ENCODE results near the gene ZNF559.
A peak's percentile ranks its signal among the peaks of the same experiment; 100 is the strongest.
"Not testable (repeated sequence)": the region's sequence is repeated elsewhere in the genome, so short reads cannot be mapped to it uniquely, and the experiment has no call there.

Gene ZNF559

GRCh38 chr19:9323919-9324583 lies at the start of gene ZNF559:
TSS of gene ZNF559 (plus strand) at chr19:9324179. CDS start at chr19:9338550, 14,371 bp downstream.
- TF ChIP-seq CTCF (IDR thresholded peaks at IDR 0.05): peak in 1 of 2 experiments; percentile 25
- DNase-seq: peak; percentile 92 to 97
- H3K27me3 ChIP-seq: no peaks in the 10 kb centered on the region
- peak within 1 kb of the TSS; percentile 76 to 84 for H3K27ac ChIP-seq
- H3K9me3 ChIP-seq: peaks cover 2 to 28% (median 15%) of the 10 kb centered on the region in 3 donors
- H3K36me3 ChIP-seq: peaks cover 25 to 30% (median 30%) of the 10 kb centered on the region in 3 donors
- H3K4me3 ChIP-seq: peak within 1 kb of the TSS; percentile 57 to 63
- peaks cover 0 to 17% (median 6%) of the 10 kb centered on the region in 4 donors for H3K4me1 ChIP-seq
- intact Hi-C loops (cut with DNase I; ENCODE audit: low total_unique reads): loop anchor here (5.0 kb wide), 1 partner anchor 113 kb away; the partner anchor contains the start of gene ZNF266

- H3K4me3 ChIP-seq, H3K27ac ChIP-seq, DNase-seq, H3K4me1 ChIP-seq, H3K27me3 ChIP-seq: not testable (repeated sequence)
- intact Hi-C loops (cut with DNase I; ENCODE audit: low total_unique reads): loop anchor here (10.0 kb wide), 1 partner anchor 91 kb away; no protein-coding TSS in a partner anchor
- H3K36me3 ChIP-seq: peaks cover 12 to 20% (median 16%) of the 10 kb centered on the region in 3 donors
- H3K9me3 ChIP-seq: peaks cover 3 to 90% (median 72%) of the 10 kb centered on the region in 3 donors
These were observed 40.5 kb upstream of the ZNF559 start for GRCh38 chr19:9283485-9283884.

- H3K27me3 ChIP-seq: no peaks in the 10 kb centered on the region
- H3K9me3 ChIP-seq: peaks cover 9 to 99% (median 85%) of the 10 kb centered on the region in 3 donors
- H3K36me3 ChIP-seq: peaks cover 56 to 74% (median 74%) of the 10 kb centered on the region in 3 donors
- no peaks in the 10 kb centered on the region for H3K4me1 ChIP-seq
- H3K27ac ChIP-seq: no peak overlapping the region
- DNase-seq: no peak
- intact Hi-C loops (cut with DNase I; ENCODE audit: low total_unique reads): loop anchor here (10.0 kb wide), 1 partner anchor 85 kb away; no protein-coding TSS in a partner anchor
- H3K4me3 ChIP-seq: no peak overlapping the region
- TF ChIP-seq CTCF (IDR thresholded peaks at IDR 0.05): no peak
These were observed 34.6 kb upstream of the ZNF559 start for GRCh38 chr19:9289231-9289884.

GRCh38 chr19:9295411-9295849 lies 28.5 kb upstream of the ZNF559 start:
- Histone ChIP-seq H3K9me3 (peaks cover 27 to 100% (median 84%) of the 10 kb centered on the region in 3 donors), H3K36me3 (peaks cover 85 to 100% (median 96%) of the 10 kb centered on the region in 3 donors), H3K4me3 (no peak overlapping the region), H3K27ac (no peak overlapping the region), H3K27me3 (no peaks in the 10 kb centered on the region), H3K4me1 (no peaks in the 10 kb centered on the region)
- intact Hi-C loops (cut with DNase I; ENCODE audit: low total_unique reads): no loop called here
- no peak for DNase-seq
- TF ChIP-seq CTCF (IDR thresholded peaks at IDR 0.05): no peak

- Histone ChIP-seq H3K9me3 (peaks cover 27 to 100% (median 89%) of the 10 kb centered on the region in 3 donors), H3K4me3 (no peak overlapping the region), H3K27me3 (no peaks in the 10 kb centered on the region), H3K27ac (no peak overlapping the region), H3K36me3 (peaks cover 95 to 100% (median 100%) of the 10 kb centered on the region in 3 donors), H3K4me1 (no peaks in the 10 kb centered on the region)
- intact Hi-C loops (cut with DNase I; ENCODE audit: low total_unique reads): no loop called here
- DNase-seq: no peak
- no peak for TF ChIP-seq CTCF (IDR thresholded peaks at IDR 0.05)
These were observed 27.6 kb upstream of the ZNF559 start for GRCh38 chr19:9296336-9296735.

GRCh38 chr19:9306443-9306842 lies 17.5 kb upstream of the ZNF559 start:
- peaks cover 0 to 25% (median 1%) of the 10 kb centered on the region in 3 donors for H3K9me3 ChIP-seq
- TF ChIP-seq CTCF (IDR thresholded peaks at IDR 0.05): no peak
- no peak for DNase-seq
- no peaks in the 10 kb centered on the region for H3K27me3 ChIP-seq
- H3K27ac ChIP-seq: no peak overlapping the region
- H3K4me1 ChIP-seq: peaks cover 0 to 22% (median 8%) of the 10 kb centered on the region in 4 donors
- H3K4me3 ChIP-seq: no peak overlapping the region
- H3K36me3 ChIP-seq: peaks cover 37 to 48% (median 46%) of the 10 kb centered on the region in 3 donors
- intact Hi-C loops (cut with DNase I; ENCODE audit: low total_unique reads): no loop called here
